GM23248 (cell line): ENCODE data around the gene GGT5.

ENCODE experiments used
- EZH2 ChIP-seq: fragments of 200-600 bp; sonication (generic); IDR thresholded peaks from 2 replicates; pipeline ENCODE4 v1.6.1; 2018; ENCODE audit warnings: antibody characterized with exemption, mild to moderate bottlenecking; ENCODE audit not compliant: insufficient read depth, poor library complexity, severe bottlenecking
- EZH2phosphoT487 ChIP-seq: fragments of 200-600 bp; sonication (generic); IDR thresholded peaks from 2 replicates; pipeline ENCODE4 v1.6.1; 2018; ENCODE audit warnings: antibody characterized with exemption, moderate library complexity, mild to moderate bottlenecking, low read depth; ENCODE audit not compliant: insufficient read depth

DNA sequence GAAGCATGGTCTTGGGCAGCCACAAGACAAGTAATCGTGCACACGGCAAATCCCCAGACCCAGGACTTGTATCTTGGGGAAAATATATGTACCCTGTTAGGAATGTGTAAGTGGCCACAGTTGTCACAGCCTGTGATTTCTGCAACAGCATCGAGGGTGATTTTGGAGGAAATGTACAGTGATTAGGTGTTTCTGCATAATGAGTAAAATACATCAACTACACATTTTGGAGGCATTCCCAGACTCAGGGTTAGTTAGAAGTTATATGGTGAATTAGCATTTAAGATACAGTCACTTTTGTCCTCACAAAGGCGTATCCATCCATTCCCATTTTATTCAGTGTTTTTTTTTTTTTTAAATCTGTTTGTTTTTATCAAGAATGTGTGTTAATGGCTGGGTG is 35.2 kb downstream of the GGT5 start:
- TF ChIP-seq EZH2: no peak
- TF ChIP-seq EZH2phosphoT487: no peak
